ENCODE results near the gene LIMCH1.

LIMCH1 gene

DNA sequence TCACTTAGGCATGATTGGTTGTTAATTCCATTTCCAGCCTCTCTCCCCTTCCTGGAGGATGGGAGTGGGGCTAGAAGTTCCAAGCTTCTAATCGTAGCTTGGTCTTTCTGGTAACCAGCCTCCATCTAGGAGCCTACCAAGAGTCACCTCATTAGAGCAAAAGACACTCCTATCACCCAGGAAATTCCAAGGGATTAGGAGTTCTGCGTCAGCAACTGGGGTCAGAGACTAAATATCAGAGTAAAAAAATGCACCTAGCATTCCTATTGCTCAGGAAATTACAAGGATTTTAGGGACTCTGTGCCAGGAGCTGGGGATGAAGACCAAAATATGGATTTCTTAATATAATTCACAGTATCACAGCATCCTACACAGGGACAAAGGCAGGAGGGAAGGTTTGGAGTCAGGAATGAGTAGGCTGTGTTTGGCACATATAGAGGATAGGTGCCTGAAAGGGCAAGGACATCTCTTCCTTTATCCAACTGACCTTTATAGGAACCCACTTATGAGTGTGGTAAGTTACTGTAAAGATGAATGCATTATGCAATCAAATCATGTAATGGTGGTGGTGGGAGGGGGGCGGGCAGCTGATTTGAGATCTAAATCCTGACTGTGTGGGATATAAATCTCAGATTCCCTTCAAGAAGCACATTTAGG is 30.5 kb upstream of the LIMCH1 start:
- Histone ChIP-seq H3K36me3 (ENCODE audit: control insufficient read depth, low read length) (no peaks in the 10 kb centered on the region), H3K4me2 (ENCODE audit: low read length) (no peak overlapping the region), H3K4me1 (ENCODE audit: control insufficient read depth, low read length) (peaks cover 12% of the 10 kb centered on the region), H4K20me1 (ENCODE audit: control insufficient read depth, insufficient read depth, low read depth, low read length) (no peaks in the 10 kb centered on the region), H3K4me3 (ENCODE audit: low read length) (no peak overlapping the region), H3K79me2 (ENCODE audit: control insufficient read depth, low read length) (no peaks in the 10 kb centered on the region), H3K9me2 (replicated peaks; ENCODE audit: control insufficient read depth, low read length) (no peaks in the 10 kb centered on the region), H3K27ac (ENCODE audit: low read depth, low read length) (no peak overlapping the region), H3K9me3 (ENCODE audit: control insufficient read depth, insufficient read depth, low read length) (no peaks in the 10 kb centered on the region), H3F3A (ENCODE audit: control insufficient read depth, insufficient read depth) (no peaks in the 10 kb centered on the region), H3K27me3 (ENCODE audit: control insufficient read depth, low read length) (no peaks in the 10 kb centered on the region)
- no peak for TF ChIP-seq EZH2phosphoT487 (IDR thresholded peaks at IDR 0.05; ENCODE audit: borderline replicate concordance, low read length)
- TF ChIP-seq, protein P1, sequence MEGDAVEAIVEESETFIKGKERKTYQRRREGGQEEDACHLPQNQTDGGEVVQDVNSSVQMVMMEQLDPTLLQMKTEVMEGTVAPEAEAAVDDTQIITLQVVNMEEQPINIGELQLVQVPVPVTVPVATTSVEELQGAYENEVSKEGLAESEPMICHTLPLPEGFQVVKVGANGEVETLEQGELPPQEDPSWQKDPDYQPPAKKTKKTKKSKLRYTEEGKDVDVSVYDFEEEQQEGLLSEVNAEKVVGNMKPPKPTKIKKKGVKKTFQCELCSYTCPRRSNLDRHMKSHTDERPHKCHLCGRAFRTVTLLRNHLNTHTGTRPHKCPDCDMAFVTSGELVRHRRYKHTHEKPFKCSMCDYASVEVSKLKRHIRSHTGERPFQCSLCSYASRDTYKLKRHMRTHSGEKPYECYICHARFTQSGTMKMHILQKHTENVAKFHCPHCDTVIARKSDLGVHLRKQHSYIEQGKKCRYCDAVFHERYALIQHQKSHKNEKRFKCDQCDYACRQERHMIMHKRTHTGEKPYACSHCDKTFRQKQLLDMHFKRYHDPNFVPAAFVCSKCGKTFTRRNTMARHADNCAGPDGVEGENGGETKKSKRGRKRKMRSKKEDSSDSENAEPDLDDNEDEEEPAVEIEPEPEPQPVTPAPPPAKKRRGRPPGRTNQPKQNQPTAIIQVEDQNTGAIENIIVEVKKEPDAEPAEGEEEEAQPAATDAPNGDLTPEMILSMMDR (IDR thresholded peaks at IDR 0.05; ENCODE audit: low read depth, low read length, poor library complexity, severe bottlenecking) = no peak

DNA sequence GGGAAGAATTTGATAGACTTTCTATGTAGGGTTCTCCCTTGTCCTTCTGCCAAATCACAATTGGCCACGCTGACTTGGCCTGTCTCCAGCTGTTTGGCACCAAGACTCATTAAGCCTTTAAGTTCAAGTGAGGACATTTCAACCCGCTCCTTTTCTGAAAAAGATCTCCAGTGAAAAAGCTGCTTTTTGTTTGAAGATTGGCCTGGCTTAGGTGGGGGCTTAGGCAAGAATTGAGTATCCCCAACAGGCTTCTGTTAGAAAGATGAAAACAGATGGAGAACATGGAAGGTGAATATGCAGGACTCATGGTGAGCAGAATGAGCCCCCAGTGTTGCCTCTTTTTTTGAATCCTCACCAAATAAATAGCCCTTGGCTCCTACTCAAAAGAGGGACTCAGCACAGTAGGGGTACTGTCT is 28.5 kb upstream of the LIMCH1 start:
- Histone ChIP-seq H3K27me3 (ENCODE audit: control insufficient read depth, low read length) (no peaks in the 10 kb centered on the region), H3K36me3 (ENCODE audit: control insufficient read depth, low read length) (no peaks in the 10 kb centered on the region), H3K4me1 (ENCODE audit: control insufficient read depth, low read length) (peaks cover 4% of the 10 kb centered on the region; the same call in 1 of the 2 replicates), H4K20me1 (ENCODE audit: control insufficient read depth, insufficient read depth, low read depth, low read length) (no peaks in the 10 kb centered on the region), H3K9me2 (replicated peaks; ENCODE audit: control insufficient read depth, low read length) (no peaks in the 10 kb centered on the region), H3K9me3 (ENCODE audit: control insufficient read depth, insufficient read depth, low read length) (no peaks in the 10 kb centered on the region), H3K4me2 (ENCODE audit: low read length) (no peak overlapping the region), H3K79me2 (ENCODE audit: control insufficient read depth, low read length) (no peaks in the 10 kb centered on the region), H3F3A (ENCODE audit: control insufficient read depth, insufficient read depth) (no peaks in the 10 kb centered on the region), H3K27ac (ENCODE audit: low read depth, low read length) (no peak overlapping the region), H3K4me3 (ENCODE audit: low read length) (no peak overlapping the region)
- TF ChIP-seq, protein P1 (IDR thresholded peaks at IDR 0.05; ENCODE audit: low read depth, low read length, poor library complexity, severe bottlenecking) = no peak
- TF ChIP-seq EZH2phosphoT487 (IDR thresholded peaks at IDR 0.05; ENCODE audit: borderline replicate concordance, low read length) = no peak

DNA sequence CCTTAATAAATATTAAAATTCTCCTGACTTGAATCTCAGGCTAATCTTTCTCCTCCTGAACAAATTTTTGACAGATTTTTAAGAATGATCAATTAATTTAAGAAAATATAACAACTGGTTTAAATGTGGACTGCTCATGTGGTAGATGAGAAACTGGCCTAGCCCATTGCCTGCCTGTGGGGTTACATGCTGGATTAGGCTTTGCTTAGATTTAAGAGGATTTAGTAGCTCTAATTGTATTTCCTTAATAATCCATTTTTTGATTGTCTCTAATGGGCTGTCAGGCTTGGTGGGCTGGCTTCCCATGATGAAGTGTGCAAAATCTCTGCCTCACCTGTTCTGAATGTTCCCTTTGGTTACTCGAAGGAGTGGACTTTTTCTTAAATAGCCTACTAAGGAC is 27.8 kb upstream of the LIMCH1 start:
- H3K9me2 ChIP-seq (replicated peaks; ENCODE audit: control insufficient read depth, low read length) = no peaks in the 10 kb centered on the region
- H3K9me3 ChIP-seq (ENCODE audit: control insufficient read depth, insufficient read depth, low read length) = no peaks in the 10 kb centered on the region
- H3K4me2 ChIP-seq (ENCODE audit: low read length) = no peak overlapping the region
- no peaks in the 10 kb centered on the region for H4K20me1 ChIP-seq (ENCODE audit: control insufficient read depth, insufficient read depth, low read depth, low read length)
- H3K36me3 ChIP-seq (ENCODE audit: control insufficient read depth, low read length) = no peaks in the 10 kb centered on the region
- H3F3A ChIP-seq (ENCODE audit: control insufficient read depth, insufficient read depth) = no peaks in the 10 kb centered on the region
- H3K79me2 ChIP-seq (ENCODE audit: control insufficient read depth, low read length) = no peaks in the 10 kb centered on the region
- no peak overlapping the region for H3K4me3 ChIP-seq (ENCODE audit: low read length)
- H3K27me3 ChIP-seq (ENCODE audit: control insufficient read depth, low read length) = no peaks in the 10 kb centered on the region
- no peak overlapping the region for H3K27ac ChIP-seq (ENCODE audit: low read depth, low read length)
- peaks cover 4% of the 10 kb centered on the region; the same call in 1 of the 2 replicates for H3K4me1 ChIP-seq (ENCODE audit: control insufficient read depth, low read length)
- TF ChIP-seq, protein P1 (IDR thresholded peaks at IDR 0.05; ENCODE audit: low read depth, low read length, poor library complexity, severe bottlenecking) = no peak
- no peak for TF ChIP-seq EZH2phosphoT487 (IDR thresholded peaks at IDR 0.05; ENCODE audit: borderline replicate concordance, low read length)

Measured in DOHH2 (cell line).